ENCODE data around the gene SEMA6D. TPM values are rescaled to one million over a fixed set of nuclear protein-coding genes. Genes with fewer than 3 reads are reported as not detected.

SEMA6D gene
- total RNA-seq, 1 donor from 2014 or later: not detected

DNA sequence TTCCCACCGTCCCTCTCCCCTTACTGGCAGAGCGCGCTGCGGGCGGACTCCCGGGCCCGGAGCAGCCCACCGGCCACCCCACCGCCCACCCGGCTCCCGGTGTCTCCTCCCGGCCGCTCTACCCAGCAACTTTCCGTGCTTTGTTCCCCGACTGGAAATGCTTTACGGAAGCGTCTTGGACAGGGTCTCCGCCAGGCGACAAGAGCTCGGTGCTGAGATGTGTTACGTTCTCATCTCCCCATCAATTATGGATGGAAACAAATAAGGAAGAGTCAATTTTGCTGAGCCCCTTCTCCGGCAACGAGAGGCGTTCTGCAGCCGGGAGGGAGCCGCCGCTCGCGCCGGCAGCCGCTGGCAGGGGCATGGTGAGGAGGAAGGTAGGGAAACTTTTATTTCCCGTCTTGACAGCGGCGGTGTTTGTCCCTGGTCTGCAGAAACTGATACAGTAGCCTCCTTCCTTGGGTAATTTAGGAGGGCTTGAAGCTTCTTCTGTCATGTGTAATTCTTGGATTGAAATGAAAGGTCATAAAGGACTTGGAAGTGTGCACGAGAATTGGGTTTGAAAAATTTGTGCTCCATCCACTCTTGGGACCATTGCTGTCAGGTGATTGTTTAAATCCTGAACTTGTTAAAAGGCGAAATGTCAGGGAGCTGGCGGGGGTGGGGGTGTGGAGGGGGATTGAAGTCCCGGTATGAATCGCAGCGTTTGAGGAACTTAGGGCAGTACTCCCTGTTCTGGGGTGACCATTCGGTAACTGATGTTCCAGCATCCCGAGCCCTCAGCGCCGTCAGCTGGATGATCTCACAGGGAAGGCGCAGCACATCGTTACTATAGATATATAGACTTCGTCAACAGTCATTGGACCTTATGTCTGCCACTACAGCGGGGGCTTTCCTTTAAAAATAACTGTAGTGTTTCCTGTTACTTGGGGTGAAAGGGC lies 1.5 kb downstream of the SEMA6D start:
- intact Hi-C loops (cut with micrococcal nuclease): no loop called here
- TF ChIP-seq, protein P1, sequence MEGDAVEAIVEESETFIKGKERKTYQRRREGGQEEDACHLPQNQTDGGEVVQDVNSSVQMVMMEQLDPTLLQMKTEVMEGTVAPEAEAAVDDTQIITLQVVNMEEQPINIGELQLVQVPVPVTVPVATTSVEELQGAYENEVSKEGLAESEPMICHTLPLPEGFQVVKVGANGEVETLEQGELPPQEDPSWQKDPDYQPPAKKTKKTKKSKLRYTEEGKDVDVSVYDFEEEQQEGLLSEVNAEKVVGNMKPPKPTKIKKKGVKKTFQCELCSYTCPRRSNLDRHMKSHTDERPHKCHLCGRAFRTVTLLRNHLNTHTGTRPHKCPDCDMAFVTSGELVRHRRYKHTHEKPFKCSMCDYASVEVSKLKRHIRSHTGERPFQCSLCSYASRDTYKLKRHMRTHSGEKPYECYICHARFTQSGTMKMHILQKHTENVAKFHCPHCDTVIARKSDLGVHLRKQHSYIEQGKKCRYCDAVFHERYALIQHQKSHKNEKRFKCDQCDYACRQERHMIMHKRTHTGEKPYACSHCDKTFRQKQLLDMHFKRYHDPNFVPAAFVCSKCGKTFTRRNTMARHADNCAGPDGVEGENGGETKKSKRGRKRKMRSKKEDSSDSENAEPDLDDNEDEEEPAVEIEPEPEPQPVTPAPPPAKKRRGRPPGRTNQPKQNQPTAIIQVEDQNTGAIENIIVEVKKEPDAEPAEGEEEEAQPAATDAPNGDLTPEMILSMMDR (IDR thresholded peaks at IDR 0.05): no peak
- peaks cover 10% of the 10 kb centered on the region for H3K4me1 Mint-ChIP-seq
- POLR2A ChIA-PET: no interaction called here
- ATAC-seq (ENCODE audit: low read depth) (no peak), DNase-seq (no peak)
- CTCF ChIA-PET: no interaction called here
- peaks cover 52% of the 10 kb centered on the region for H3K27me3 Mint-ChIP-seq
- H3K4me3 Mint-ChIP-seq: no peak overlapping the region
- H3K27ac Mint-ChIP-seq: no peak overlapping the region
- H3K36me3 Mint-ChIP-seq (ENCODE audit: low read depth): no peaks in the 10 kb centered on the region
- no peaks in the 10 kb centered on the region for H3K9me3 Mint-ChIP-seq

DNA sequence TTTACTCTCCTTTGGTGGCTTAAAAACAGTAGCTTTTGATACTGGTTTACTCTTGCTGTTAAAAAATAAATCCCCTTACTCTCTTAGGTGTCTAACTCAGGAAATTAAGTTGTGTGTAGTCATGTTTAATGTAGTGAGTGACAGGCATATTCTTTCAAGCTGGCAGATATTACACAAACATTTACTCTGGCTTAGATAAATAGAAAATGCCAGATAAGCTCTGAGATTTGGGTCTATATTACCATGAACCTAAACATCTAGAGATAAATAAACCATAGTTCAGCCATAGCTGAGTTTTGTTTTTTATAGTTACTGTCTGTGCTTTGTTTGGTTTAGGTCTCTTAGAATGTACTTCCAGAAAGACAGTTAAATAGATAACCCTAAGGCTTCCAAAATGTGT lies 2.4 kb downstream of the SEMA6D start:
- intact Hi-C loops (cut with micrococcal nuclease): no loop called here
- no peak for ATAC-seq (ENCODE audit: low read depth)
- no peak overlapping the region for H3K4me3 Mint-ChIP-seq
- no peaks in the 10 kb centered on the region for H3K9me3 Mint-ChIP-seq
- no peak for DNase-seq
- H3K27ac Mint-ChIP-seq: no peak overlapping the region
- ChIA-PET CTCF (no interaction called here), POLR2A (no interaction called here)
- H3K27me3 Mint-ChIP-seq: peaks cover 50% of the 10 kb centered on the region
- peaks cover 10% of the 10 kb centered on the region for H3K4me1 Mint-ChIP-seq
- TF ChIP-seq, protein P1 (IDR thresholded peaks at IDR 0.05): no peak
- no peaks in the 10 kb centered on the region for H3K36me3 Mint-ChIP-seq (ENCODE audit: low read depth)

DNA sequence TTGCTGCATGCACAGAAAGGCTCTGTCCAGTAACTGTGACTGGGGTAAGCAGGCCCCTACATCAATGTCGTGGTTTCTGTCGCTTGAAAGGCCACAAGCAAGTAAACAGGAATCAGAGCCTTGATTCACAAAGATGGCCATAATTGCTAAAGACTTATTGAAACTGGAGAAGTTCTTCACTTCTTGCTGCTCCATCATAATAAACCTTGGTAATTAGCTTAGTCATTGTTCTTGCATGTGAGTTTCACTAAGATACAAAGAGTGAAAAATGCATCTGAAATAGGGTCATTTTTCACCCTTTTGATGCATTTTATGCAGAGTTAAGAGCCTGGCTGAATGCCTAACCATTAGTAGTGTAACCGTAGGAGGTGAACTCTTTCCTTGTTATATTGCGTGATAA lies 3.2 kb downstream of the SEMA6D start:
- CTCF ChIA-PET: no interaction called here
- no peak for DNase-seq
- TF ChIP-seq, protein P1 (IDR thresholded peaks at IDR 0.05): no peak
- H3K4me3 Mint-ChIP-seq: no peak overlapping the region
- H3K9me3 Mint-ChIP-seq: no peaks in the 10 kb centered on the region
- H3K36me3 Mint-ChIP-seq (ENCODE audit: low read depth): no peaks in the 10 kb centered on the region
- intact Hi-C loops (cut with micrococcal nuclease): no loop called here
- ATAC-seq (ENCODE audit: low read depth): no peak
- H3K27me3 Mint-ChIP-seq: peaks cover 43% of the 10 kb centered on the region
- H3K4me1 Mint-ChIP-seq: peaks cover 10% of the 10 kb centered on the region
- POLR2A ChIA-PET: no interaction called here
- no peak overlapping the region for H3K27ac Mint-ChIP-seq

DNA sequence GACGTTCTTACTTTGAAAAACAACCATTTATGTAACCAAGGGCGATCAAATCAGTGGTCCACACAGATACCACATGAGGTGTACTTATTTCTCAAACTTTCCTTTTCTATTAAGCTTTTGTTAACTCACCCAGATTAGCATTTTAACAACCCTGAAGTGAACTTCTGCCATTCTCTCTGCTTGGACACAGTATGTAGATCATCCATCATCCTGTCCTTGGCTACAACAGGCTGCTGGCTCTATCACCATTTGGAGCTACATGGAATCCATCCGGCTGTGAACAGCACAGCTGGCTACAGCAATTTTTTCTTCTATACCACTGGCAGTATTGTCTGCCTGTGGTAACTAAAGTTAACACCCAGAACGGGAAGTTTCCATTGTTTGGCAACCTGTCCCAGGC lies 4.4 kb downstream of the SEMA6D start:
- CTCF ChIA-PET: no interaction called here

DNA sequence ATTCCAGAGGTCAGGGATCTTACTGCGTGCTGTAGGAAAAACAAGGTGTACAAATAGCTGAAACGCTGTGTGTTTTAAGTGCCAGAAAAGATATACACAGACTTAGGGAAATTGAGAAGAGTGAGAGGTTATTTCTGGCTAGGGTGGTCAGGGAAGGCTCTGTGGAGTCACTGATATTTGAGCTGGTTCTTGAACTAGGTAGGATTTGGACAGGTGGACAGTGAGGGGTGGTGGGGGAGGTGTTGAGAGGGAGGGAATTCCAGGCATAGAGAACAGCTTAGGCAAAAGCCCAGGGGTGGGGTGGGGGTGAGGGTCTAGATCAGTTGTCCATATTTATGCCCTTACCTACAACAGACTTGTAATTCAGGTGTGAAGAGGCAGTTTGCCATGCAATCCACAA lies 7.0 kb downstream of the SEMA6D start:
- intact Hi-C loops (cut with micrococcal nuclease): no loop called here
- no peak overlapping the region for H3K27ac Mint-ChIP-seq
- POLR2A ChIA-PET: no interaction called here
- H3K36me3 Mint-ChIP-seq (ENCODE audit: low read depth): no peaks in the 10 kb centered on the region
- TF ChIP-seq, protein P1 (IDR thresholded peaks at IDR 0.05): no peak
- no peak overlapping the region for H3K4me3 Mint-ChIP-seq
- DNase-seq: no peak
- no peaks in the 10 kb centered on the region for H3K9me3 Mint-ChIP-seq
- CTCF ChIA-PET: no interaction called here
- no peak for ATAC-seq (ENCODE audit: low read depth)
- H3K4me1 Mint-ChIP-seq: no peaks in the 10 kb centered on the region
- H3K27me3 Mint-ChIP-seq: peaks cover 26% of the 10 kb centered on the region

More for the DNA sequence above, 4.4 kb downstream of the SEMA6D start:
- ATAC-seq (ENCODE audit: low read depth) (no peak), DNase-seq (no peak)
- TF ChIP-seq, protein P1 (IDR thresholded peaks at IDR 0.05): no peak
- Mint-ChIP-seq H3K27ac (no peak overlapping the region), H3K36me3 (ENCODE audit: low read depth) (no peaks in the 10 kb centered on the region), H3K27me3 (peaks cover 37% of the 10 kb centered on the region), H3K4me1 (peaks cover 10% of the 10 kb centered on the region), H3K4me3 (no peak overlapping the region), H3K9me3 (no peaks in the 10 kb centered on the region)
- POLR2A ChIA-PET: no interaction called here
- intact Hi-C loops (cut with micrococcal nuclease): no loop called here
